Measurements from ENCODE around the gene ZBTB1. TPM values are rescaled to one million over a fixed set of nuclear protein-coding genes. Genes with fewer than 3 reads are reported as not detected.
"Not testable (repeated sequence)": the region's sequence is repeated elsewhere in the genome, so short reads cannot be mapped to it uniquely, and the experiment has no call there.

The ZBTB1 gene
- total RNA-seq, 1 experiment from 2014 or later, result 97.5 TPM

GRCh38 chr14:64561631-64562030, 57.1 kb downstream of the ZBTB1 start:
- Histone ChIP-seq H3K79me2 (ENCODE audit: low read length) (no peaks in the 10 kb centered on the region), H3K9me2 (replicated peaks; ENCODE audit: insufficient read depth, low read length) (no peaks in the 10 kb centered on the region), H3K36me3 (ENCODE audit: insufficient read depth, low read length) (no peaks in the 10 kb centered on the region), H3K9me3 (ENCODE audit: low read length) (no peaks in the 10 kb centered on the region), H3K27me3 (ENCODE audit: low read length) (no peaks in the 10 kb centered on the region), H2AFZ (ENCODE audit: low read length) (no peak overlapping the region), H3K4me2 (ENCODE audit: low read depth, low read length, poor library complexity, severe bottlenecking) (no peak overlapping the region), H3K9ac (ENCODE audit: low read length) (no peak overlapping the region), H3K27ac (ENCODE audit: low read length) (no peak overlapping the region), H3K4me1 (ENCODE audit: low read length) (no peaks in the 10 kb centered on the region), H4K20me1 (ENCODE audit: insufficient read depth, low read depth, low read length) (no peaks in the 10 kb centered on the region), H3K4me3 (ENCODE audit: low read length) (no peak overlapping the region)
- no peak for DNase-seq

- no peaks in the 10 kb centered on the region for H3K79me2 ChIP-seq (ENCODE audit: low read length)
- no peak overlapping the region for H2AFZ ChIP-seq (ENCODE audit: low read length)
- H3K4me2 ChIP-seq (ENCODE audit: low read depth, low read length, poor library complexity, severe bottlenecking), result no peak overlapping the region
- no peak overlapping the region for H3K4me3 ChIP-seq (ENCODE audit: low read length)
- H3K9ac ChIP-seq (ENCODE audit: low read length), result no peak overlapping the region
- H3K9me3 ChIP-seq (ENCODE audit: low read length), result no peaks in the 10 kb centered on the region
- no peak for DNase-seq
- no peaks in the 10 kb centered on the region for H4K20me1 ChIP-seq (ENCODE audit: insufficient read depth, low read depth, low read length)
- H3K9me2 ChIP-seq (replicated peaks; ENCODE audit: insufficient read depth, low read length), result no peaks in the 10 kb centered on the region
- H3K4me1 ChIP-seq (ENCODE audit: low read length), result no peaks in the 10 kb centered on the region
- H3K36me3 ChIP-seq (ENCODE audit: insufficient read depth, low read length), result no peaks in the 10 kb centered on the region
- H3K27ac ChIP-seq (ENCODE audit: low read length), result no peak overlapping the region
- no peaks in the 10 kb centered on the region for H3K27me3 ChIP-seq (ENCODE audit: low read length)
Observed at GRCh38 chr14:64562436-64562835, 57.9 kb downstream of the ZBTB1 start.

- no peak overlapping the region for H3K4me3 ChIP-seq (ENCODE audit: low read length)
- H3K79me2 ChIP-seq (ENCODE audit: low read length), result no peaks in the 10 kb centered on the region
- H3K9ac ChIP-seq (ENCODE audit: low read length), result no peak overlapping the region
- no peak overlapping the region for H2AFZ ChIP-seq (ENCODE audit: low read length)
- no peaks in the 10 kb centered on the region for H3K27me3 ChIP-seq (ENCODE audit: low read length)
- no peak overlapping the region for H3K27ac ChIP-seq (ENCODE audit: low read length)
- H3K4me2 ChIP-seq (ENCODE audit: low read depth, low read length, poor library complexity, severe bottlenecking), result no peak overlapping the region
- DNase-seq, result no peak
- no peaks in the 10 kb centered on the region for H3K4me1 ChIP-seq (ENCODE audit: low read length)
- no peaks in the 10 kb centered on the region for H3K9me2 ChIP-seq (replicated peaks; ENCODE audit: insufficient read depth, low read length)
- no peaks in the 10 kb centered on the region for H3K9me3 ChIP-seq (ENCODE audit: low read length)
- no peaks in the 10 kb centered on the region for H3K36me3 ChIP-seq (ENCODE audit: insufficient read depth, low read length)
- no peaks in the 10 kb centered on the region for H4K20me1 ChIP-seq (ENCODE audit: insufficient read depth, low read depth, low read length)
Observed at GRCh38 chr14:64563696-64564095, 59.1 kb downstream of the ZBTB1 start.

GRCh38 chr14:64566651-64567122, 62.1 kb downstream of the ZBTB1 start:
- H4K20me1 ChIP-seq (ENCODE audit: insufficient read depth, low read depth, low read length), result no peaks in the 10 kb centered on the region
- H3K4me1 ChIP-seq (ENCODE audit: low read length), result no peaks in the 10 kb centered on the region
- no peak overlapping the region for H3K9ac ChIP-seq (ENCODE audit: low read length)
- H3K27me3 ChIP-seq (ENCODE audit: low read length), result no peaks in the 10 kb centered on the region
- H3K9me3 ChIP-seq (ENCODE audit: low read length), result no peaks in the 10 kb centered on the region
- no peak overlapping the region for H3K4me3 ChIP-seq (ENCODE audit: low read length)
- no peak overlapping the region for H3K27ac ChIP-seq (ENCODE audit: low read length)
- no peak overlapping the region for H3K4me2 ChIP-seq (ENCODE audit: low read depth, low read length, poor library complexity, severe bottlenecking)
- no peak overlapping the region for H2AFZ ChIP-seq (ENCODE audit: low read length)
- H3K9me2 ChIP-seq (replicated peaks; ENCODE audit: insufficient read depth, low read length), result no peaks in the 10 kb centered on the region
- no peak for DNase-seq
- H3K79me2 ChIP-seq (ENCODE audit: low read length), result no peaks in the 10 kb centered on the region
- H3K36me3 ChIP-seq (ENCODE audit: insufficient read depth, low read length), result no peaks in the 10 kb centered on the region

GRCh38 chr14:64569138-64569631, 64.6 kb downstream of the ZBTB1 start:
- Histone ChIP-seq H3K4me3 (ENCODE audit: low read length) (no peak overlapping the region), H3K9me2 (replicated peaks; ENCODE audit: insufficient read depth, low read length) (no peaks in the 10 kb centered on the region), H3K4me1 (ENCODE audit: low read length) (no peaks in the 10 kb centered on the region), H3K27me3 (ENCODE audit: low read length) (no peaks in the 10 kb centered on the region), H4K20me1 (ENCODE audit: insufficient read depth, low read depth, low read length) (no peaks in the 10 kb centered on the region), H3K9ac (ENCODE audit: low read length) (no peak overlapping the region), H3K27ac (ENCODE audit: low read length) (no peak overlapping the region), H3K36me3 (ENCODE audit: insufficient read depth, low read length) (no peaks in the 10 kb centered on the region), H3K79me2 (ENCODE audit: low read length) (no peaks in the 10 kb centered on the region), H3K9me3 (ENCODE audit: low read length) (no peaks in the 10 kb centered on the region), H2AFZ (ENCODE audit: low read length) (no peak overlapping the region), H3K4me2 (ENCODE audit: low read depth, low read length, poor library complexity, severe bottlenecking) (no peak overlapping the region)
- DNase-seq, result no peak

- DNase-seq; H3K4me2 ChIP-seq (ENCODE audit: low read depth, low read length, poor library complexity, severe bottlenecking); H2AFZ ChIP-seq (ENCODE audit: low read length); H3K4me3 ChIP-seq (ENCODE audit: low read length); H3K9me3 ChIP-seq (ENCODE audit: low read length); H3K27ac ChIP-seq (ENCODE audit: low read length); H3K9me2 ChIP-seq (replicated peaks; ENCODE audit: insufficient read depth, low read length); H3K36me3 ChIP-seq (ENCODE audit: insufficient read depth, low read length); H3K79me2 ChIP-seq (ENCODE audit: low read length); H3K4me1 ChIP-seq (ENCODE audit: low read length); H3K27me3 ChIP-seq (ENCODE audit: low read length); H3K9ac ChIP-seq (ENCODE audit: low read length); H4K20me1 ChIP-seq (ENCODE audit: insufficient read depth, low read depth, low read length): not testable (repeated sequence)
Observed at GRCh38 chr14:64569646-64570045, 65.1 kb downstream of the ZBTB1 start.

- Histone ChIP-seq H3K9ac (ENCODE audit: low read length) (no peak overlapping the region), H3K4me3 (ENCODE audit: low read length) (no peak overlapping the region), H2AFZ (ENCODE audit: low read length) (no peak overlapping the region), H3K9me2 (replicated peaks; ENCODE audit: insufficient read depth, low read length) (no peaks in the 10 kb centered on the region), H3K4me1 (ENCODE audit: low read length) (no peaks in the 10 kb centered on the region), H3K4me2 (ENCODE audit: low read depth, low read length, poor library complexity, severe bottlenecking) (no peak overlapping the region), H3K27me3 (ENCODE audit: low read length) (no peaks in the 10 kb centered on the region), H3K27ac (ENCODE audit: low read length) (no peak overlapping the region), H3K36me3 (ENCODE audit: insufficient read depth, low read length) (no peaks in the 10 kb centered on the region), H4K20me1 (ENCODE audit: insufficient read depth, low read depth, low read length) (no peaks in the 10 kb centered on the region), H3K79me2 (ENCODE audit: low read length) (no peaks in the 10 kb centered on the region), H3K9me3 (ENCODE audit: low read length) (no peaks in the 10 kb centered on the region)
- DNase-seq, result no peak
Observed at GRCh38 chr14:64572386-64573104, 68.0 kb downstream of the ZBTB1 start.

GRCh38 chr14:64573109-64573508, 68.5 kb downstream of the ZBTB1 start:
- Histone ChIP-seq H3K9ac (ENCODE audit: low read length) (no peak overlapping the region), H3K9me3 (ENCODE audit: low read length) (no peaks in the 10 kb centered on the region), H3K4me3 (ENCODE audit: low read length) (no peak overlapping the region), H3K36me3 (ENCODE audit: insufficient read depth, low read length) (no peaks in the 10 kb centered on the region), H3K4me1 (ENCODE audit: low read length) (no peaks in the 10 kb centered on the region), H3K4me2 (ENCODE audit: low read depth, low read length, poor library complexity, severe bottlenecking) (no peak overlapping the region), H4K20me1 (ENCODE audit: insufficient read depth, low read depth, low read length) (no peaks in the 10 kb centered on the region), H3K27me3 (ENCODE audit: low read length) (no peaks in the 10 kb centered on the region), H2AFZ (ENCODE audit: low read length) (no peak overlapping the region), H3K27ac (ENCODE audit: low read length) (no peak overlapping the region), H3K79me2 (ENCODE audit: low read length) (no peaks in the 10 kb centered on the region), H3K9me2 (replicated peaks; ENCODE audit: insufficient read depth, low read length) (no peaks in the 10 kb centered on the region)
- DNase-seq, result no peak

All from Karpas-422 (cell line).